ENCODE measurements around the gene TNRC6A. TPM values are rescaled to one million over a fixed set of nuclear protein-coding genes. Genes with fewer than 3 reads are reported as not detected.

The TNRC6A gene
- total RNA-seq, 2 donors from 2014 or later = 23.5 to 24.4 TPM

DNA sequence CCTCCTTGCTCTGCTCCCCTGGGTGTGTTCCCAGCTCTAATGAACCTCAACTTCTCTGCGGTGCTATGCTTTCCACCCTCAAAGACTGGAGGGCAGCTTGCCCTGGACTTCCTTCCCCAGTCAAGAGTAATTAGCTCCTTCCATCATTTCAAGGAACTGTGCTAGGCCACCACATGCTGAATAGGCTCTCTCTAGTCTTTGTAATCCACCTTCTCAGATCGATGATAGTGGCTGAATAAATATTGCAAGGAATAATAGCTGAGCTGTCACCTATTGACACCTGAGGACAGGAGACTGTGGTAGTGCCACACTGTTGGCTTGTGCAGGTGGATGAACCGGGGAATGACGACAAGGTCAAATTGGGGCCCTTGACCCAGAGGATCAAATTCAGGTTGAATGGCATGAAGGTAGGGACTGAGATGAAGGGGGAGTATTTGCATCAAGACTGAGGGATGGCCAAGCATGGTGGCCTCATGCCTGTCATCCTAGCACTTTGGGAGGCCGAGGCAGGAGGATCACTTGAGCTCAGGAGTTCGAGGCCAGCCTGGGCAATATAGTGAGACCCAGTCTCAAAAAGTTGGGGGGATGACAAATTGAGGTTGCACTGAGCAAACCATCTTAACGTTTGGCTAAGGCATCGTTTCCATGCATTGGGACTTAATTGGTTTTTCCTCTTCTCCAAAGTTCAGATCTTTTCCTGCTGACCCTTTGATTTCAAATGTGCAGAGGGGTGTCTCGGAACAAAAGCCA lies 97.5 kb downstream of the TNRC6A start:
- Histone ChIP-seq H3K4me1 (no peaks in the 10 kb centered on the region), H3K27ac (no peak overlapping the region), H3K36me3 (peaks cover 44% of the 10 kb centered on the region), H3K9me3 (no peaks in the 10 kb centered on the region), H3K27me3 (no peaks in the 10 kb centered on the region), H3K4me3 (no peak overlapping the region)
- no peak for DNase-seq (ENCODE audit: low spot score)
- TF ChIP-seq CTCF (IDR thresholded peaks at IDR 0.05) = no peak

GRCh38 chr16:24829153-24829552 lies 99.7 kb downstream of the TNRC6A start:
- H3K4me1 ChIP-seq = no peaks in the 10 kb centered on the region
- no peaks in the 10 kb centered on the region for H3K27me3 ChIP-seq
- peaks cover 23% of the 10 kb centered on the region for H3K36me3 ChIP-seq
- DNase-seq (ENCODE audit: low spot score) = no peak
- TF ChIP-seq CTCF (IDR thresholded peaks at IDR 0.05) = no peak
- no peaks in the 10 kb centered on the region for H3K9me3 ChIP-seq
- no peak overlapping the region for H3K27ac ChIP-seq
- no peak overlapping the region for H3K4me3 ChIP-seq

- Histone ChIP-seq H3K36me3 (peaks cover 2% of the 10 kb centered on the region), H3K9me3 (no peaks in the 10 kb centered on the region), H3K27me3 (no peaks in the 10 kb centered on the region), H3K4me3 (no peak overlapping the region), H3K4me1 (peaks cover 0 to 2% of the 10 kb centered on the region in 2 donors), H3K27ac (no peak overlapping the region)
- no peak for TF ChIP-seq CTCF (IDR thresholded peaks at IDR 0.05)
- DNase-seq (ENCODE audit: low spot score) = no peak
These were observed 103.9 kb downstream of the TNRC6A start for GRCh38 chr16:24833352-24833751.

DNA sequence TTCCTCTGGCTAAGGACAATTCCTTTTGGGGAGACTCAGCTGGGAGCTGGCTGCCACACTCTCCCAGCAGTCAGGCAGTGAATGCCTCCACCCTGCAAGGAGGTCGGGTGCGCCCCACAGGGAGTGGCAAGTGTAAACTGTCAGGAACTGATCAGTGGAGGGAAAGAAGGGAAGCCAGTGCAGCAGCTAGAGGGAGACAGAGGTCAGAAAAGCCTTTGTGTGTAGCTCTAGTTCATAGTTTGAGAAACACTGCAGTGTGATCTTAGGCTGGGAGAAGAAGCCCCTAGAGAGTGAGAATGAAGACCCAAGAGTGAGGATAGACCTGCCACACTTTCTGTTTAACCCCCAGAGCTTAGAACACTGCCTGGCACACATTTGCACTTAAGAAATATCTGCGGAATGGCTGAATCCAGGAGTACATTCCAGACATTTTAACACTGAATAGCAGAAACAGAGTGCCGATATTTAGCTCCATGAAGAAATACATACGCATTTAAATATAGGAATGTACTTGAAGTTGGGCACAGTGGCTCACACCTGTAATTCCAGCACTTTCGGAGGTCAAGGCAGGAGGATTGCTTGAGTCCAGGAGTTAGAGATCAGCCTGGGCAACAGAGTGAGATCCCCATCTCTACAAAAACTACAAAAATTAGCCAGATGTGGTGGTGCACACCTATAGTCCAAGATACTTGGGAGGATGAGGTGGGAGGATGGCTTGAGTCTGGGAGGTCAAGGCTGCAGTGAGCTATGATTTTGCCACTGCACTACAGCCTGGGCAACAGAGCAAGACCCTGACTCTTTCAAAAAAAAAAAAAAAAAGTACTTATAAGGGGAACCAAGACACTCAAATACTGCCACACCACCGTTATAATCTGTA lies 105.2 kb downstream of the TNRC6A start:
- no peaks in the 10 kb centered on the region for H3K9me3 ChIP-seq
- no peak overlapping the region for H3K27ac ChIP-seq
- DNase-seq (ENCODE audit: low spot score) = no peak
- peak in 1 of 2 donors; percentile 55 for TF ChIP-seq CTCF (IDR thresholded peaks at IDR 0.05)
- peaks cover 0 to 12% of the 10 kb centered on the region in 2 donors for H3K4me1 ChIP-seq
- H3K36me3 ChIP-seq = no peaks in the 10 kb centered on the region
- H3K4me3 ChIP-seq = no peak overlapping the region
- no peaks in the 10 kb centered on the region for H3K27me3 ChIP-seq

DNA sequence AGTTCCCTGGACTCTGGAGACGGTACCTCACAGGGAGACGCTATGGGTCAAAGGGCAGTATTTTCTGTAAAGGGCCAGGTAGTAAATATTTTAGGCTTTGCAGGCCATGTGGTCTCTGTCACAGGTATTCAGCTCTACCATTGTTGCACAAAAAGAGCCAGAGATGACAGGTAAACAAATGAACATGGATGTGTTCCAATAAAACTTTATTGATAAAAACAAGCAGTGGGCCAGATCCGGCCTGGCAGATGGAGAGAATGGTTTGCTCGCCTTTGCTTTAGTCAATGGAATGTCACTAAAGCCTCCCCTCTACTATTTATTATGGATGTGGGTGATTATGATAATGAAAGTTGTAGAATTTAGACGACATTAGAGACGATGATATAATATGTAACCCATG lies 107.4 kb downstream of the TNRC6A start:
- no peaks in the 10 kb centered on the region for H3K9me3 ChIP-seq
- no peak overlapping the region for H3K27ac ChIP-seq
- no peak for TF ChIP-seq CTCF (IDR thresholded peaks at IDR 0.05)
- H3K4me1 ChIP-seq = peaks cover 0 to 12% of the 10 kb centered on the region in 2 donors
- H3K4me3 ChIP-seq = no peak overlapping the region
- no peak for DNase-seq (ENCODE audit: low spot score)
- no peaks in the 10 kb centered on the region for H3K27me3 ChIP-seq
- no peaks in the 10 kb centered on the region for H3K36me3 ChIP-seq

Data from right atrium auricular region (tissue), 2 donors.